GM18519 (cell line): Measurements from ENCODE around the gene AFAP1.

ENCODE experiments used
- ATAC-seq: cut with Tn5 transposase; IDR thresholded peaks from one replicate; pipeline ENCODE4 v1.9.1; 2021; ENCODE audit warnings: mild to moderate bottlenecking, moderate library complexity; ENCODE audit not compliant: unreplicated experiment, low FRiP score

The AFAP1 gene

DNA sequence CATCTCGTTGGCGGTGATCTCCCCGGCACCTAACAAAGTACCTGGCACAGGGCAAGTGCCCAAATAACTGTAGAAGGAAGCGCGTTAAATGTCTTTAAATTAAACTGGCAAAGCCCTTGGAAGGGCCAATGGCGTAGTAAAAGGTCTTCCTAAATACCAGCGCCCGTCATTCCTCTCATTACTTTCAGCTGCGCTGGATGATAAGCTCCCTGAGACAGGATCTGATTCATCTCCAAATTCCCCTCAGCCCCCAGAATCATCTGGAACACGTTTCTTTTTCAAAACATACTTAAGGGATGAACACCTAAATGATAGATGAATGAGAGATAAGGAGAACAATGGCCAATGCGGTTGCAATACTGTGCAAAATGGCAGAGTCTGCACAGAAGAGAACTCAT, 95.1 kb downstream of the AFAP1 start:
- no peak for ATAC-seq

DNA sequence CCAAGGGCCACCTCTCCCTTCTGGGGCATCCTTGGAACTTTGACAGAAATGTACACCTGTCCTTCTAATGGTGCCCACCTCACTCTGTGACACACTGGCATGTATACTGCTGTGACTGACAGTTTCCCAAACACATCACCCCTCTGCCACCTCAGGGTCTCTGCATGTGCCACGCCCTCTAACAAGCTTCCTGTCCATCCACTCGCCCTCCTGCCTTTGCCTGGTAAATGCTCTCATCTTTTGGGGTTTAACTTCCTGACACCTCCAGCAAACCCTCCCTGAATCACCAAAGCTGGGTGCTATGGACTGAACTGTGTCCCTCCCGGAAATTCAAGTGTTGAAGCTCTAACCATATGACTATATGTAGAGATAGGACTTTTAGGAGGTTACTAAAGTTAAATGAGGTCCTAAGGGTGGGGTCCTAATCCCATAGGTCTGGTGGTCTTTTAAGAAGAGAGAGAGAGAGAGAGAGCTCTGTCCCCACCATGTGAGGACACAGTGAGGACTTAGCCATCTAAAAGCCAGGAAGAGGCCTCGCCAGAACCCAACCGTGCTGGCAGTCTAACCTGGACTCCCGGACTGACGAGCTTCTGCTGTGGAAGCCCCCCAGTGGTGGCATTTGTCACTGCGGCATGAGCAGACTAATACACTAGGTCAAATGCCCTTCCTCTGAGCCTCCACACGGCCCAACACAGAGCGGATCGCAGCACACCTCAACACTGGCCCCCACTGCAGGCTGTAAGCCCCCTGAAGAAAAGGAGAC, 95.6 kb downstream of the AFAP1 start:
- no peak for ATAC-seq

DNA sequence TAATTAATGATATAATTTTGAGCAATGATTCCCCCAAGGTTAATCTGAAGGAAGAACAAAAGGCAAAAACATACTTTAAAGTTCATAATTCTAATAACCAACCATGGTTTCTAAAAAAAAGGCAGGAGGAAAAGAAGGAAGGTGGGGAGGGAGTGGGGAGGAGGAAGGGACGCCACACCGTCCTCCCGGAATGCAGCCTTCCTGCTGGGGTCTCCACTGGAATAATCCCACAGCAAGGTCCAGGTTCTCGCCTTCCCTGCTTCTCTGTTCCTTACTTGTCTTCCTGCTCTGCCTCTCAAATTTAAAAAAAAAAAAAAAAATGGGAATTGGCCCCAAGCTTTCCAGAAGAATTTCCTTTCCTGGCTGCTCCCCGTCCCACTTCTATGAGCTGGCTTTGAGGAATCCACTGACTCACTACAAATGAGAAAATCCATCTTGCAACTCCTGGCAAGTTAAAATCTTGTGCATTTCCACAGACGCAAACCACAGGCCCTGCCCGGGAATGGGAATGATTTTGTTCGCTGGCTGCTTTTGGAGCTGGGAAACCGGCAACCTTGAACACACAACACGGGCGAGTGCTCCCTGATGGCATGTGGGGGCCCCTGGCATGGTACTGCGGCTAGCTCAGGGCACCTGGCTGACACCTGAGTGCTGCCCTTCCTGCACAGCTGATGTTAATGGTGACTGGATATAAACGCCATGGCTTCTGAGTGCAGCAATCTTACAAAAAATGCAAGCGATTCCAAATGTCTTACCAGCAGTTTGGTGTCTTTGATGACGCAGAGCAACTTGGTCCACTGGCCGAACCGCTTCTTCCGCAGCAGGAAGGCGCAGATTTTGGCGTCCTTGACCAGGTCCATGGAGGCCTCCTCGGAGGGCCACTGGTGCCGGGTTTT, 97.0 kb downstream of the AFAP1 start:
- no peak for ATAC-seq

DNA sequence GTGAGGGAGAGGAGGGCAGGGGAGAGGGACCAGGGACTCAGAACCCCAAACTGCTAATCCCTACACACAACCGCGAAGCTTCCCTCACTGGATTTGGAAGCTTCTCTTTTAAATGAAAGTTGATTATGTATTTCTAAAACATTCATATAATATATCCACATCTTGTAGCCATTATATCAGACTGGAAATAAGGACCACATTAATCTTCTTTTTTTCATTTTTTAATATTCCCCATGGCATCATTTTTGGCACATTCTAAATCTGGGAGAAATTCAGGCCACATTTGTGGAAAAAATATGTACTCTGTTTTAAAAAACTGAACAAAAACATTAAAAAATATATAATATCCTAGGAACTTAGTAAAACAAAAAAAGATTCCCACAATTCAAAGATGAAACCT, 97.8 kb downstream of the AFAP1 start:
- ATAC-seq = no peak

DNA sequence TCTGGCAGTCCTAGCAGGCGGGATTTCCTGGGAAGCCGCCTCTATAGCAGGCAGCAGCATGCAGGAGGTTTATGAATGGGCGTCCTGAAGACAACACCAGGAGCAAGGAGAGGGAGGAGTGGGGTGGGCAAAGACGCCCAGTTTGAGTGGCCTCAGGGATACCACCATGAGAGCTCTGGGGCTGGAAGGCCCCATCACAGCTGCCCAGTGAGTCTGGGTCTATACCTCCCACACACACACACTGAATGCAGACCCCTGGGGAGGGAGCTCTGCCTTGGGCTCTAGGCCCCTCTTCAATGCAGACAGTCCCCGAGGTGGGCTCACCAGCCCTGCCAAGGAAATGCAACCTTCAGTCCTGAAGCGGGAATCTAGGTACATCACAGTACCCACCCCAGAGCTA, 98.6 kb downstream of the AFAP1 start:
- no peak for ATAC-seq

DNA sequence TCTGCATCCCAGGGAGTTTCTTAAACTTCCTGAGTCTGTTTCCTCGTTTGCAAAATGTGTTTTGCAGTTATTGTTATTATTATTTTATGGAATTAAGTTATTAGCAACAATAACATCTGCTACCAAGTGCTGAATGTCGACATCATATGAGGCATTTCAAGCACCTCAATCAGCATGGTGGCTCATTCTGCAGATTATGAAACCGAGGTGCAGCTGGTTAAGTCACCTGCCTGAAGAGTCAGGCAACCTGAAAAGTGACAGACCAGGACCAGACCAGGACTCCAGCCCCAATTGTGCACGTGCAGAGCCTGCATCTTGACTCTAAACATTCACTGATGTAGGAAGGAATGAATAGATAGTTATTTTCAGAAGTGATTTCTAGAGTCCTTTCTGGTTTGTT, 99.8 kb downstream of the AFAP1 start:
- no peak for ATAC-seq

DNA sequence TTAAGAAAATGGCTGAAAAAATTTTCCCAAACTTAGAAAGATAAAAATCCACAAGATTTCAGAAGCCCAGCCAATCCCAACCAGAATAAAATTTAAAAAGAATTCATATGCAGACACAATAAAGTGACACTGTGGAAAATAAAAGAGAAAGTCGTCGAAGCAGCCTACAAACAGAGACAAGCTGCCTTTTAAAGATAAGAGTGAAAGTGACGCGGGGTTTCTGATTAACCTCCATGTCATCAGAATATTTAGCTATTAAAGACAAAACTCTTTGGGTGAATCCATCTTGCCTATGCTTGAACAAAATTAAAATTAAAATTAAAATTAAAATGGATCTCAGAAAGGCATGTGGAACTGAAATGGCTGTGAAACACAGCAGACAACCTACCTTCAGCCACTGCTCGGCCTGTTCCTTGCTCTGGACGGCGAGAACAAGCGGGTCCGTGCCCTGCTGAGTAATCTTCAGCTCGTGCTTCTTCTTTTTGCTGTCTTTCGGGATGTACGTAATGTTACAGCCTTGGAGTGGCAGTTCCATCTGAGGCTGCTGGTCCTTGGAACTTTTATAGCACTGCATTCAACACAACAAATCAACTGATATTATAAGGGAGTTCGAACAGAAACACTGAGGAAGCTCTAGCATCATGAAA, 101.4 kb downstream of the AFAP1 start:
- no peak for ATAC-seq

DNA sequence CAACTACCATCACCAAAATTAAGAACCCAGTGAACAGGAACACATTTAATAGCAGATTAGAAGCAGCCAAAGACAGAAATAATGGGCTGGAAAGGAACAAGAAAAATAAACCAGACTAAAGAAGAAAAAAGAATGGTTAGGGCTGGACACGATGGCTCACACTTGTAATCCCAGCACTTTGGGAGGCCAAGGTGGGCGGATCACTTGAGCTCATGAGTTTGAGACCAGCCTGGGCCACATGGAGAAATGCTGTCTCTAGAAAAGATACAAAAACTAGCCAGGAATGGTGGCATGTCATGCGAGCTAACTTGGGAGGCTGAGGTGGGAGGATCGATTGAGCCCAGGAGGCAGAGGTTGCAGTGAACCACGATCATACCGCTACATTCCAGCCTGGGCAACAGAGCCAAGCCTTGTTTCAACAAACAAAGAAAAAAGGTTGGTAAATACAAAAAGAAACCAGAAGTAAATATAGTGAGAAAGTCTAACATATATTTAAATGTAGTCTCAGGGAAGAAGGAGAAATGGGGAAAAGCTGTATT, 102.0 kb downstream of the AFAP1 start:
- ATAC-seq = no peak

DNA sequence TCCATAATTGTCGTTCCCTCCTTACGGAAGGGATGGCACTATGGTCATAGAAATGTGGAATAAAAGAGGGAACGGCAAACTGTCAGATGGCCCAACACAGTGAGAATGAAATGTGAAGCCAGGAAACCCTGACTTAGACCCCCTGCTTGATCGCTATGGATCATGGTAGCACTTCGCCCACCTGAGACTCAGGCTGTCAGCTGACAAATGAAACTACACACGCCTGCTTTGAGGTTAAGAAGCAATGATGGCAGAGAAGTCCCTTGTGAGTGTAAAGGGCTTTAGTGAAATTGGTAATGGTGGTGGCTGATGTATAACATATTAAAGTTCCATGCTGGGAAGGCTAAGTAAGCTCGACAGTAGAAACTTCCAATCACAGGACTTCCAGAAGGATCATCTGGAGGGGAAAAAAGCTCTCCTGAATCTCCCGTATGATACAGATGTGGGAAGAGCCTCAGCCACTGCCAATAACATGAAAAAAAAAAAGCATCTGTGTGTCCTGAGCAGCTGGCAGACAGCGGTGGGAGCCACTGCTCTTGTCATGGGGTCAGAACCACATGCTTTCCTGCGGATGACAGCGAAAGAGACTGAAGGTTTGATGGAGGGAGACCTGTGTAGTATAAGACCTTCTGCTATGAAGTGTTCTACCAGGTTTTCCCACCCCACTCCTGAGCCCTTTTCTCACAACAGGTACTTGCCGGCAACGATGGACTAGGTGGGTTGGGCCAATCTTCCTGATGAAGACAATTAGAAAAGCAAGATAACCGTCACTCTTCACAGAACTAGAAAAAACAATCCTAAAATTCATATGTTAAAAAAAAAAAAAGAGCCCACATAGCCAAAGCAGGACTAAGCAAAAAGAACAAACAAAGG, 107.6 kb downstream of the AFAP1 start:
- no peak for ATAC-seq

DNA sequence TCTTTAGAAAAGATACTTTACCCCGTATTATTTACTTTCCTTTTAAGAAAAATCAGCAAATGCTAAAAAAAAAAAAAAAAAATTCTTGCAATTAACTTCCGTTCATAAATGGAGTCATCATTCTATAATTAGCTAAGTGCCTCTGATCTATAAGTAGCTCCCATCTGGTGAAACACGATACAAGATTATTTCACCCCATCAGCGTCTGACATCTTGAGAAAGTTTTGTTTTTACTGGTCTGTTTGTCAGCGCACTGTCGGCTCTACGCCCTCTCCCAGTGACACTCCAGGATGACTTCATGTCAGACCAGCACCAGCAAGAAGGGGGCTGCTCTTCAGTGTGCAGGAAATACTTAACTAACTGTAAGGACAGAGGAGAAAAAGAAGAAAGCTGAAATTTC, 108.3 kb downstream of the AFAP1 start:
- ATAC-seq = no peak

DNA sequence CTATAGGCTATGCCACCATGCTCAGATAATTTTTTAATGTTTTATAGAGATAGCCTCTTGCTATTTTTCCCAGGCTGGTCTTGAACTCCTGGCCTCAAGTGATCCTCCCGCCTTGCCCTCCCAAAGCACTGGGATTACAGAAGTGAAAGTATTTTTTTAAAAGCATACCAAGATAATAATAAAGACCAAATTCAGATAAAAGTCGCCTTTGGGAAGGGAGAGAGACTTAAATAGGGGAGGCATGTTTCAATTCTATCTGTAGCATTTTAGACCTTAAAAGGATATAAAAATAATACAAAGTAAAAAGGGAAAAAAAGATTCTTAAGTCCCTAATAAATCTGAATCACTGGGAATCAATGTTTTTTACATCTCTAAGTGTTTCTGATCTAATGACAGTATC, 108.9 kb downstream of the AFAP1 start:
- no peak for ATAC-seq

DNA sequence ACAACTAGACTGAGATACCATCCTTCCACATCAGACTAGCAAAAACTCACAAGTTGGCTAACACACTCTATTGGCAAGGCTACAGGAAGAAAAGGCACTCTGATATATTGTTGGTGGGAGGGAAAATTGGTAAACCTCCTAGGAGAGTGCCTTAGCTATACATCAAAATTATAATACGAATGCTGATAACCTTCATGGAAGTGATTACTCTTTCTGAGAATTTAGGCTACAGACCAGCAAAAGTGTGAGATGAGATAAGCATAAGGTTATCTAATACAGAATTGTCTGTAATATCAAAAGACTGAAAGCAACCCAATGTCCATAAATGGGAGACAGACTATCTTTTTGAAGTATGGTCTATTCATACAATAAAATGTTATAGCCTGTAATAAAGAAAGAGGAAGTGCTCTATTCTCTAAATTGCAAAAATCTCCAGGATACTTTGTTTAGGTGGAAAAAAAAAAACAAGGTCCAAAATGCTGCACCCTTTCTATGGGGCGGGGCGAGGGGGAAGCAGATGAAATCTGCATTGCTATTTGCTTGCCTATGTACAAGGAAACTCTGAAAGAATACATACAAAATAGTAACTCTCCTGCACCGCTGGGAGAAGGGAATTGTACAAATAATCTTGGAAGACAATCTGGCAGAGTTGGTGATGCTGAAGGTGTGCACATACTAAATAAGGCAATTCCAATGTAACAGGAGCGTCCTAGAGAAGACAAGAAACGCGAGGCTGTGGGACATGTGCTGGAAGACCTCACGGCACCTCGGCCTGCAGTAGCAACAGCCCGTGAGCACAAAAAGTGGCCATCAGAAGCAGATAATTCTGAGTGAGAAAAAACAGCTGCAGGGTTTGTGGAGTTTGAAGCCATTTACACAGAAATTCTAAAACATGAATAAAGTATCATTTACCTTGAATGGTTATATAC, 109.7 kb downstream of the AFAP1 start:
- ATAC-seq = no peak

DNA sequence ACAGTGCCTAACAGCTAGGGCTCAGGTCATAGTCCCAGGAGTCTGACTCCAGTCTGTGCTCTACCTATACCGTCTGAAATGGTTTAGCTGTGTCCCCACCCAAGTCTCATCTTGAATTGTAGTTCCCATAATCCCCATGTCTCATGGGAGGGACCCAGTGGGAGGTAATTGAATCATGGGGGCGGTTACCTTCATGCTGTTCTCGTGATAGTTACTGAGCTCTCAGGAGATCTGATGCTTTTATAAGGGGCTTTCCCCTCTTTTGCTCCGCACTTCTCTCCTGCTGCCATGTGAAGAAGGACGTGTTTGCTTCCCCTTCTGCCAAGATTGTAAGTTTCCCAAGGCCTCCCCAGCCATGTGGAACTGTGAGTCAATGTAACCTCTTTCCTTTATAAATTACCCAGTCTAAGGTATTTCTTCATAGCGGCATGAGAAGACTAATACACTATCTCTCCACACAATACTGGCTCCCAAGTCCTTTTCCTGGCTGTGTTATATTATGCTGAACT, 110.8 kb downstream of the AFAP1 start:
- ATAC-seq = no peak

DNA sequence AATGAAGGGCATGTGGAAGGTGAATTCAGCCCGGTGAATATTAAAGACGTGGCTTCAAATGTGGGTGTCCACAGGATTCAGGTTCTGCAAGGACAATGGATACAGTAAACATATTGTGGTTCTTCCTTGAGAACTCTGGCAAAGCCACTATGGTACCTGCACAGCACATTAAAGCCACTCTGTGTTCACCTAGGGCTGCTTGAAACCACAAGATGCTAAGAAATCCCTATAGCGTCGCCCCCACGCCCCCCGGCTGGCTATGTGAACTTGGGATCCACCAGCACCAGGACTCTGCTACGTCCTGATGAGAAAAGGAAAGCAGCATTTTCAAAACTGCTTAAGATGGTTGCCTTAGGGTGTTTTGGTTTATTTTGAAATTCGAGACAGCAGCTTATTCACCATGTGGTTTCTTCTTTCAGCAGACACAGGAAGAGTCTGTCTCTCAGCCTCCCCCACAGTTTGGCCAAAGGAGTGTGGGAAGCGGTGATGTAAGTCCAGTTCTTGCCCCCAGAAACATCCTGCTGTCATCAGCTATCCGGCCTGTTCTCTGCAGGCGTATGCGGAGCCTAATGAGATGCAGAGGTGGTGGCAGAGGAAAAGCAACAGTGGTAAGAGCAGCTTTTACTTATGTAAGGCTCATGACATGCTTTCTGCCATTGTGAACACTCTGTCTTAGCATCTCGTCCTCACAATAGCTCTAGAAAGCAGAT, 111.5 kb downstream of the AFAP1 start:
- no peak for ATAC-seq

DNA sequence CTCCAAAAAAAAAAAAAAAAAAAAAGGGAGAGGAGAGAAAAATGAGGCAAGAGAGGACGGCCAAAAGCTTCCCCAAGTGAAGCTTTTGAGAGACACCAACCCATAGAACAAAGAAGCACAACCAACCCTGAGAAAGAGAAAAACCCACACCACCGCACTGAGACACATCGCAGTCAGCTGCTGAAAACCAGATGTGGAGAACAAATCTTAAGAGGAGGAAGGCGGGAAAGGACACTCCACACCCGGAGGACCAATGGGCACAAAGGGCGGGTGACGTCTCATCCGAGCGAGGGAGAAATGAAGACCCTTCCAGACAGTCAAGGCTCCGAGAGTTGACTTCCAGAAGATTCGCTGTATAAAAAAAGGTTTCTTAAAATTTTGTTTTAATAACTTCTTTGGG, 112.1 kb downstream of the AFAP1 start:
- ATAC-seq = no peak

DNA sequence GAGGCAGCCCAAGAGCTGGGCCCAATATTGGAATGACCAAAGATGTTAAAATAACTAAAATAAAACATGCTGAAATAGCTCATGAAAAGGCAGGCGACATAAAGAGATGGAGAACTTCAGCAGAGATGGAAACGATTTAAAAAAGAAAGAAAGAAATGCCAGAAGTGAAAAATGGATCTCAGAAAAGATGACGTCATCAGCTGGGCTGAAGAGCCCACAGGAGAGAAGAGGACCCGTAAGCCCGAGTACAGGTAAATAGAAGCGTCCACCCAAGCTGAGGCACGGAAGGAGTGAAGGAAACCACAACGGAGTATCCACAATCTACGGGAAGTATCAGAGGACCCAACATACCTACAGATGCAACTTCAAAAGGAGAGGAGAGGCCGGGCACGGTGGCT, 112.8 kb downstream of the AFAP1 start:
- ATAC-seq = no peak

DNA sequence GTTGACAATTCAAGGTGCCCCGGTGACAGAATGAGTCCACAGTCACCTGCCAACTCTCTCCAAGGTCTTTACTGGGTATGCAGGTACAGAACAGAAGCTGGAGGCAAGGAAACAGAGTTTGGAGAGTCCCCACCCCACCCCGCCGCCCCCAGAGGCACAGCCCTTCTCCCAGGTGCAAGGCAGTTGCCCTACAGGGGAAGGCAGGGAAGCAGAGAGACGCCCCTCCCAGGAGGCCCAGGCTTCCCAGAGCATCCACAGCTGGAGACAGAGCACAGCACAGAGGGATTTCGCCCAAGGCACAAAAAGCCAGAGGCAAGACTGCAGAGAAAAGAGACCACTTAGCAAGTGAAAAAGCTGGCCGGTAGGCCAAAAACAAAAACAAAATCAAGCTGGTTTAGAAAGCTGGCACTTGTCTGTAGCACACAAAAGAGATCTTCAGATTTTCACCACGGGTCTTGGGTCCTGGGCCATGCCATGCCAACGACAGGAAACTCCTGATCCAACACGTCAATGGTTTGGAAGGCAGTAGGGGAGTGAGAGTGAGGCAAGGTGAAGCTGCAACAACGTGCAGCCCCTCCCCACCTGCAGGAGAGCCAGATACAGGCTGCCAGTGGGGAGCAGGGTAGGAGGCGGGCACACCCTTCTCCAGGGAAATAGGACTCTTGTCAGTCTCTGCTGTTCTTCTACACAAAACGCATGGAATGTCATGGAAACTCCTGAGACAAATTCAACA, 113.3 kb downstream of the AFAP1 start:
- ATAC-seq = no peak

DNA sequence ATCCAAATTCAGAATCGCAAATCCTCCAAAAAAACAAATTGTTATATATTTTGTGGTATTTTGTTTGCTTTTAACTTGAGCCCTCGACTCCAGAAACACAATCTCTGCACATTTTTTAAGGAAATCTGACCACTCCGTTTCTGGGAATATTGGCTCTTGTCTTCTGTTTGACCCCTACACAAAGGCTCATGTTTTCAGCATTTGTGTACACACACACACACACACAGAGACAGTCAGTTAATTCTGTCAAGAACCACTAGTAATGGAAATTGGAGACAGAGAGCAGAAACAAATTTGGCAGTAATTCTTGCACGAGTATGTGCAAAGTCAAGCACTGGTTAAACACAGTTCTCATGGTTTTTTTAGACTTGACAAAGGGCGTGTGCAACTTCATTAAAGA, 115.4 kb downstream of the AFAP1 start:
- no peak for ATAC-seq
